Frontal cortex (tissue), 4 donors: ENCODE measurements around the gene GSG1L. TPM values are rescaled to one million over a fixed set of nuclear protein-coding genes. Genes with fewer than 3 reads are reported as not detected.

Experiments used
- DNase-seq, 2 donors: peaks; one replicate each; pipeline ENCODE4 v3.0.0; 2012; ENCODE audit warnings: low spot score in 2 of 2
- FAIRE-seq: peaks from 2 replicates; lab custom pipeline; 2012; peaks lifted over from hg19 to GRCh38; lab: Jason Lieb, UNC
- total RNA-seq: library from RNA; depleted of rRNA; stranded (reverse); fragments of >200 nt; gene quantifications from one replicate; pipeline ENCODE4 v1.2.3, GENCODE V29; 2014
- donor health status: control.
- donor health status: control.
- donor health status: control.

GSG1L gene
- total RNA-seq, 1 donor from 2014 or later, result 5.3 TPM

- FAIRE-seq (no peak), DNase-seq (no peak)
Observed at GRCh38 chr16:27924411-27925118, 138.9 kb downstream of the GSG1L start.

DNA sequence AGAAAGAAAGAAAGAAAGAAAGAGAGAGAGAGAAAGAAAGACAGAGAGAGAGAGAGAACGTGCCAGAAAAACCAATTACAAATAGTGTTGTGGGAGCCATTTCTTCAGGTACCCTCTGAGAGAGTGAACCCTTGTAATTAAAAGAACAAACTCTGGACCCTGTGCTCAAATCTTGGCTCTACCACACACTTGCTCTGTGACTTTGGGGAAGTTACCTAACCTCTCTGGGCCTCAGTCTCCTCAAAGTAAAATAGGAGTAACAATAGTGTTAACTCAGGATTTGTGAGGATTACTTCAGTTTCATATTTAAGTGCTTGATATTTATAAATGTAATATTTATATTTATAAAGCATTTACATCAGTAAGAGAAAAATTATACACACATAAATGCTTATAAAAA, 139.8 kb downstream of the GSG1L start:
- FAIRE-seq, result no peak

GRCh38 chr16:27922433-27922832, 141.1 kb downstream of the GSG1L start:
- no peak for FAIRE-seq
- DNase-seq, result no peak

More for the DNA sequence above, 139.8 kb downstream of the GSG1L start:
- DNase-seq, result no peak

DNA sequence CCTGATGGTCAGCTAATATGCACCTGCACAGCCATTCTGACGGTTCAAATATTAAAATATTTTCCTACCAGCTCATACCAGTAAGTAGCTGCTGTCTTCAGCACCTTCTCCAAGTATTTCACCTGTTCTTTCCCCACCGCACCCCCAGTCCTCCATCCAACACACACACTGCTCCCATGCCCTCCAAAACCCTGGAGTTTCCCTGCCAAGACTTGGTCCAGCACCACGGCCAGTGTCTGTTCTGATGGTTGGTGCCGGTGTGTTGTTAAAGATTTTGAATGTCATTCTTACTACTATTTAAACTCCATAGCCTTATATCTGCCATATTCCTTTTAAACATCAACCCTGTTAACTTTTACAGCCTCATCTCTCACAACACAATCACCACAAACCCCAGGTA, 142.4 kb downstream of the GSG1L start:
- FAIRE-seq (no peak), DNase-seq (no peak)

GRCh38 chr16:27920391-27920891, 143.1 kb downstream of the GSG1L start:
- FAIRE-seq, result no peak

GRCh38 chr16:27918755-27919154, 144.8 kb downstream of the GSG1L start:
- no peak for FAIRE-seq
- no peak for DNase-seq

More at GRCh38 chr16:27920391-27920891, 143.1 kb downstream of the GSG1L start:
- no peak for DNase-seq

- DNase-seq, result no peak
- no peak for FAIRE-seq
Observed at GRCh38 chr16:27917949-27918348, 145.6 kb downstream of the GSG1L start.

- FAIRE-seq, result no peak
Observed at GRCh38 chr16:27911486-27911885, 152.0 kb downstream of the GSG1L start.

GRCh38 chr16:27907457-27907972, 156.0 kb downstream of the GSG1L start:
- no peak for FAIRE-seq
- DNase-seq, result no peak

More at GRCh38 chr16:27911486-27911885, 152.0 kb downstream of the GSG1L start:
- no peak for DNase-seq

GRCh38 chr16:27906883-27907282, 156.6 kb downstream of the GSG1L start:
- no peak for FAIRE-seq

GRCh38 chr16:27903046-27903655, 160.4 kb downstream of the GSG1L start:
- DNase-seq, result no peak
- FAIRE-seq, result no peak

More at GRCh38 chr16:27906883-27907282, 156.6 kb downstream of the GSG1L start:
- no peak for DNase-seq

GRCh38 chr16:27902551-27902950, 161.0 kb downstream of the GSG1L start:
- no peak for FAIRE-seq

GRCh38 chr16:27901956-27902355, 161.6 kb downstream of the GSG1L start:
- no peak for DNase-seq
- FAIRE-seq, result no peak

More at GRCh38 chr16:27902551-27902950, 161.0 kb downstream of the GSG1L start:
- DNase-seq, result no peak

GRCh38 chr16:27899736-27900135, 163.8 kb downstream of the GSG1L start:
- no peak for DNase-seq
- no peak for FAIRE-seq

- no peak for FAIRE-seq
- no peak for DNase-seq
Observed at GRCh38 chr16:27894386-27894785, 169.1 kb downstream of the GSG1L start.

GRCh38 chr16:27892879-27893278, 170.6 kb downstream of the GSG1L start:
- DNase-seq (no peak), FAIRE-seq (no peak)

- FAIRE-seq (no peak), DNase-seq (no peak)
Observed at GRCh38 chr16:27890866-27891265, 172.6 kb downstream of the GSG1L start.

DNA sequence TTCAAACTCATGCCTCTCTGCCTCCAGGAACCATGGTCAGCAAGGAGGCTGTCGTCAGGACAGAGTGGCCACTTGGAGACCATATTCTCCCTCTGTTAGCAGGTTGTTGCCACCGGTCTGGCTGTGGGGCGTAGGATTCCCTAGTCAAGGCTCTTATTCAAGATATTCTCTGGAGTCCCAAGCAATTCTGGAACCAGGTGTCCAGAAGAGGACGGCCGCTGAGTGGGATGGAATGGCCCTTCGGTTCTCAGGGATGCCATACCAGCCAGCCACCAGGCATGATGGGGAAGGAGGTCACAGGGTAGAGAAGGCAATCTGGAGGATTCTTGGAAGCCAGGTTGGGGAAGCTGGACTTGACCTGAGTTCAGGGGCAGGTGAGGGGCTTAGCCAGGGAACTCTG, 173.5 kb downstream of the GSG1L start:
- no peak for FAIRE-seq

GRCh38 chr16:27883576-27883975, 179.9 kb downstream of the GSG1L start:
- no peak for FAIRE-seq
- DNase-seq, result no peak

More for the DNA sequence above, 173.5 kb downstream of the GSG1L start:
- no peak for DNase-seq

GRCh38 chr16:27880287-27880686, 183.2 kb downstream of the GSG1L start:
- DNase-seq, result no peak
- FAIRE-seq, result no peak
